Stimulated activated CD8-positive, alpha-beta memory T cell treated with anti-CD3 and anti-CD28 coated beads, Interleukin-7, amount 100 ng/mL, for 1 hour (primary cell): Measurements from ENCODE around the gene DESI2.
"Not testable (repeated sequence)": the region's sequence is repeated elsewhere in the genome, so short reads cannot be mapped to it uniquely, and the experiment has no call there.

ENCODE experiments used
- DNase-seq, 2 donors: peaks; one replicate each; pipeline ENCODE4 v3.0.0-alpha.2; 2020; ENCODE audit warnings: low read depth in 2 of 2

Gene DESI2

DNA sequence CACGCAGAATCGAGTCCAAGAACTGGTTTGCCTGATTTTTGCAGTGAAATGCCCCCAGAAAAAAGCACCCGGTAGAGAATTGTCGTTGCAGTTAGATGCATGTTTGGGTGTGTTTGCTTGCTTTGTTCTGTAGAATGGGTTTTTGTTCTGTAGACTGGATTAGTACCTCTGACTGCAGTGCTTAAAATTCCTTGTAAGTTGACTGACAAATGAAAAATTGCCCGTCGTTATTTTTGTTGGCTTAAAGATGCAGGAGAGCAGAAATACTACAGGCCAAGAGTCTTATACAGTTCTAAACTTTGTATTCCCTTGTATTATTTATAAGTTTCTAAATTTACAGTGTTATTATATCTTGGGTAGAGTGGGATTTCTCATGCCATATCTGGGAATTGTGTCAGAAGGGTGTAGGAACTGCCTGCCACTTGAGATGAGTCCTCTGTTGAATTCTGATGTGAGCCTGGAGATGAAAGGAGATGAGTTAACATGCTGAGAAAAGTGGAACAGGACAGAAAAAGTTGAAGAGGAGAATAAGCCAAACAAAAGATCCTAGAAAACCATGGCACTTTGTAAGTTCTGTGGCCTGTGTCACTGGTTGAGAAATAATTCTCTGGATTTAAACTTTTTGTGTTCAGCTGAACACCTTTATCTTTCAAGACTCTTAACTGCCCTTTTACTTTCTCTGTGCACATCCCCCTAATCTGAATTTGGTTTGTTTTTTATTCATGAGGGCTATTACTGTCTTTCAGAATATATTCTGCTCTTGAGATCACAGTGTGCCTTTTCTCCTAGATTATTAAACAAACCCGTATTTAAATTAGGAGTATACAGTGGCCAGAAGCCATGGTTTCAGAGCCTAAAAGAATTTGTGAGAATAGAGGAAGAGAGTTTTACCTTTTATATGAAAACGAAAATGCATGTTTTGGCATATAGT is 1.4 kb downstream of the DESI2 start:
- no peak for DNase-seq

DNA sequence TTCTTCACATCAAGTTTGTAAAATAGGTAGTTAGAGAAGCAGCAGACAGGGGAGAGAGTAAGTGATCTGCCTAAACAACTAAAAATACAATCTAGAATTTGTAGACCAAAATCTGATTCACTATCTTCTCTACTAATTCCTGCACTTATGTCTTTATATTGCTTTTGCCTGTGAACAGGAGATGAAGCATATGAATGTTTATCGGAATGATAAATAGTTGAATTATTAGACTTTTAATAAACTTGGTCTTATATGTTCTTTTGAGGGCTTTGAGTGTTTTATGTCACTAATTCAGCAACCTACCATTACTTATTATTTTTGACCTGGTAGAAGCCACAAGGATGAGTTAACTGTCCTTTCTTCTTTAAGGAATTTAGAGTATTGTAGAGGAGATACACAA is 2.3 kb downstream of the DESI2 start:
- DNase-seq, result no peak

DNA sequence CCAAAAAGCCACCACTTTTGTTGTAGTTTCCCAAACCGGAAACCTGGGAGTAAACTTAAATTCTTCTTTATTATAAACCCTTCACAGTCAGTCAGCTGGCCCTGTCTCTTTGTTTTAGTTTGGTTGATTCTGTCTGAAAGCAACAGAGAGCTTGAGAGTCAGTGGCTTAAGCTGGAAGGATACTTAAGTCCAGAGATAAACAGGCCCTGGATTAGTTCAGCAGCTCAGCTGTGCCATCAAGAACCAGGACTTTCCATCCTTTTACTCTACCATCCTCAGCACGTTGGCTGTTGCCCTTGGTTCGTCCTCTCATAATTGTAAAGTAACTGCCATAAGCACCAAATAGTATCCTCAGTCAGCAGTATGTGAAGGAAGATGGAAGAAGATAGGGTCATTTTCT is 4.5 kb downstream of the DESI2 start:
- no peak for DNase-seq

DNA sequence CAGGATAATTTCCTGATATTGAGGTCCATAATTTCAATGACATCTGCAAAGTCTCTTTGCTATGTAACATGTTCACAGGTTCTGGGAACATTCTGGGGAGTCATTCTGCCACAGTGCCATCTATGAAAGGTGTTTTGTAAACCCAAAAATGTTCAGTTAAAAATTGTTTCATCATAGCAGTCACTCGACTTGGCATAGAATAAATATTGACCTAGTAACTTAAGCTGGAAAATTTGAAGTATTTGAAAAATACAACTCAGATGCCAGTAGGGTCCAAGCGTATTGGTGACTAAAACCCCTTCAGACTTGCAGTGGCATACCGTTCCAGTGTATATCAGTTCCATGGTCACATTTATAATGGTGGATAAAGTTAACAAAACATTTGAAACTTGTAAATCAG is 6.8 kb downstream of the DESI2 start:
- DNase-seq, result no peak

DNA sequence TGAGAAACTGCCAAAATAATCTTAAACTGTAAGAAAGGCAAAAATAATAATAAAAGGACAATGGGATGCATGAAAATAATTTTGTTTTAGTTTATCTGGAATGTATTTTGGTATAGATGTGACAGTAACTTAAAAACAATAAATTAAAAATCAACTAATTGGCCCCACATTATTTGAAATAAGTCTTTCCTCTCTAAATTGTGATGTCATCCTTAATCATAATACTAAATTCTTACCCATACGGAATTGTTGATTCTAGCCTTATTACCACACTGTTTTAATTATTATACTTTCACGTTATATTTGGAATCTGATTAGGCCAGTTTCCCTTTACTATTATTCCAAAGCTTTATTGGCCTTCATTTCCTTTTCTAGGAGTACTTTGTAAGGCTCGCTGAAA is 7.7 kb downstream of the DESI2 start:
- DNase-seq, result no peak

DNA sequence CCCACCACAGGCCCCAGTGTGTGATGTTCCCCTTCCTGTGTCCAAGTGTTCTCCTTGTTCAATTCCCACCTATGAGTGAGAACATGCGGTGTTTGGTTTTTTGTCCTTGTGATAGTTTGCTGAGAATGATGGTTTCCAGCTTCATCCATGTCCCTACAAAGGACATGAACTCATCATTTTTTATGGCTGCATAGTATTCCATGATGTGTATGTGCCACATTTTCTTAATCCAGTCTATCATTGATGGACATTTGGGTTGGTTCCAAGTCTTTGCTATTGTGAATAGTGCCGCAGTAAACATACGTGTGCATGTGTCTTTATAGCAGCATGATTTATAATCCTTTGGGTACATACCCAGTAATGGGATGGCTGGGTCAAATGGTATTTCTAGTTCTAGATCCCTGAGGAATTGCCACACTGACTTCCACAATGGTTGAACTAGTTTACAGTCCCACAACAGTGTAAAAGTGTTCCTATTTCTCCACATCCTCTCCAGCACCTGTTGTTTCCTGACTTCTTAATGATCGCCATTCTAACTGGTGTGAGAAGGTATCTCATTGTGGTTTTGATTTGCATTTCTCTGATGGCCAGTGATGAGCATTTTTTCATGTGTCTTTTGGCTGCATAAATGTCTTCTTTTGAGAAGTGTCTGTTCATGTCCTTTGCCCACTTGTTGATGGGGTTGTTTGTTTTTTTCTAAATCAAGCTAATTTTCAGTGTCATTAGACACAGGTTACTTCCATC is 8.8 kb downstream of the DESI2 start:
- not testable (repeated sequence) for DNase-seq

DNA sequence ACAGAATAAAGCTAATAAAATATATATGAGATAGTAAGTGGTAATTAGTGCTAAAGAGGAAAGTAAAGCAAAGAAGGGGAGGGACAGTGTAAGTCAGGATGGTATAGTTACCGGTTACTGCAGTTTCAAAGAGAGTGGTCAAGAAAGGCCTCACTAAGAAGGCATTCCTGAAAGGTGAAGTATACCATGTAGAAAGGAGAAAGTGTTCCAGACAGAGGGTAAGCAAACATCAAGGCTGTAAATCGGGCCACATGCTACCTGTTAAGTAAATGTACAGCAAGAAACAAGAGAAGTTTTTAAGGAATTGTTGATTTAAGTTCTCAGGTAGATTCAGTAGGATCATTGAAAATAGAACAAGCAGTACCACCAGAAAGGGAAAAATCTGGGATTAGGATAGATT is 9.7 kb downstream of the DESI2 start:
- DNase-seq, result no peak

DNA sequence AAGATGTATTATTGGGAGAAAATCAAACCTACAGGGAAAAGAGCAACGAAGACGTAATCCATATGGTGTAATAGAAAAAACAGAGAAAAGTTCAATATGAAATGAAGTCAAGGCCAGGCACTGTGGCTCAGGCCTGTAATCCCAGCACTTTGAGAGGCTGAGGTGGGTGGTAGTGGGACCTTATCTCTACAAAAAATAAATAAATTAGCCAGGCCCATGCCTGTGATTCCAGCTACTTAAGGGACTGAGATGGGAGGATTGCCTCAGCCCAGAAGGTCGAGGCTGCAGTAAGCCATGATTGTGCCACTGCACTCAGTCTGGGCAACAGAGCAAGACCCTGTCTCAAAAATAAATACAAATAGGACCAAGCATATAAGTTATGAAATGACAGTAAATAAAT is 11.4 kb downstream of the DESI2 start:
- DNase-seq, result no peak

DNA sequence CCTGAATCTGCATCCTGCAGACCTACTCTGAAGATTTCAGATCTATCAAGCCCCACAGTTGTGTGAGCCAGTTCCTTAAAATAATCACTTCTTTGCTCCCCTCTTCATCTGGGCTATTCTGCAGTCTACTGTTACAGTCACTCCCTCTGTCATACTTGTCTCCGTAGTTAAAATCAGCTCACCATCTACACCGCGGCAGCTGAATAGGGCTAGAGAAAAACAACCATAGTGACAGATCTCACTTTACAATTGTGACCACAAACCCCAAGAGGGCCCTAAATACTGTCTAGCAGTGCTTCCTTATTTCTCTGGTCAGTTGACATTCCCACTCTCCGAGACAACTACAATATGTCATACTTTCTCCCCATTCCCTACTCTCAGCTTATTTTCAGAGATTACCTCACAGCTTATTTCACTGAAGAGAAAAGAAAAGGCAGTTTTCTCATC is 12.9 kb downstream of the DESI2 start:
- no peak for DNase-seq

DNA sequence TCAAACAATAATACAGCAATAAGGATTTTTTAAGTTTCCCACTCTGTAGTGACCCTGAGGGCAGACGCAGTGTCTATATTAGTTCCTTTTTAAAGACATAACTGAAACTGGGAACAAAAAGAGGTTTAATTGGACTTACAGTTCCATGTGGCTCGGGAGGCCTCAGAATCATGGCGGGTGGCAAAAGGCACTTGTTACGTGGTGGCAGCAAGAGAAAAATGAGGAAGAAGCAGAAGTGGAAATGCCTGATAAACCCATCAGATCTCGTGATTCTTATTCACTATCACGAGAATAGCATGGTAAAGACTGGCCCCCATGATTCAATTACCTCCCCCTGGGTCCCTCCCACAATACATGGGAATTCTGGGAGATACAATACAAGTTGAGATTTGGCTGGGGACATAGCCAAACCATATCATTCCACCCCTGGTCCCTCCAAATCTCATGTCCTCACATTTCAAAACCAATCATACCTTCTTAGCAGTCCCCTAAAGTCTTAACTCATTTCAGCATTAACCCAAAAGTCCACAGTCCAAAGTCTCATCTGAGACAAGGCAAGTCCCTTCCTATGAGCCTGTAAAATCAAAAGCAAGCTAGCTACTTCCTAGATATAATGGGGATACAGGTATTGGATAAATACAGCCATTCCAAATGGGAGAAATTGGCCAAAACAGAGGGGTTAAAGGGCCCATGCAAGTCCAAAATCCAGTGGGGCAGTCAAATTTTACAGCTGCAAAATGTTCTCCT is 13.9 kb downstream of the DESI2 start:
- DNase-seq, result not testable (repeated sequence)

DNA sequence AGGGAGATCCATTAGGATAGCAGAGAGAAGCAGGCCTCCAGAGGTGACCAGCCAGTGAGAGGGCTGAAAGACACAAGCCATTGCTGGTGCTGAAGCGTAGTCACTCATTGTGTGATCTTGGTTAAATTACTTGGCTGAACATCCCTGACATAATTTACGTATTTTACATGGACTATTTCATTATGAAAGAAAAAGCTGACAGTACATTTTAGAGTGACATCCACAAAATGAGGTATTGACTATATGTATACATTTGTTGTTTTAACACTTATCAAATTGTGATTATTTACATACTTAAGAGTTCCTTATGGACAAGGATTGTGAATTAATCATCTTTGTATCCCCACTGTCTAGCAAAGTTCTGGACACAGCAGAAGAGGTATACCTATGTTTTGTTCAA is 14.9 kb downstream of the DESI2 start:
- DNase-seq, result no peak

DNA sequence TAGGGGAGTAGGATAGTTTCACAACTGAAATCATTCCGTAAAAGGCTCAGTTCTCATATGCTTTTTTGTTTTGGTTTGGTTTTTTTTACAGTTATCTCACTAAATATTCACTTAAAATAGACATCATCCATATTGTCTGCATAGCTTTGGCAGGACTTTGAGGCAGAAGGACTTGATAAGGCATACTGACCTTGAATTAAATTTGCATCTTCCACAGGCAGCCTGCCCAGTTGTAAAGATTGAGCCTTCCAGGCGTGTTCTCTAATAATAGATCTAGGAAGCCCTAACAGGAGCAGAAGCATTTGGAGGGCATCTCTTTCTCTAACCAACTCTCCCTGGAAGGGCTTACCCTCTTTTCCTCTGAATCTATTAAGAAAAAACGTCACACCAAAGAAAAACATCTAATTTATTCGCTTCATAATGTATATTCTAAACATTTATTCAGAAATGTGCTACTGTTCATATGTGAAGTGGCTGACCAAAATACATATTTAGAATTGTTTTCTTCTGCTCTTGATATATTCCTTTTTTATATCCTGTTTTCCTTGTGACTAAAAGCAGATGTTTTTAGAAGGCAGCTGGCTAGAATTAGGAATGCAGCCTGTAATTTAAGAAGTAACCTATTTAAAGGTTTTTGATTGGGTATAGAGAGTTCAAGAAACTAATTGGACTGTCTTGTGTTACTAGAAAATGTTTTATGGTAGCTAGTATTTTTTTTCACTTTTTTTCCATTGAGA is 20.2 kb downstream of the DESI2 start:
- no peak for DNase-seq

DNA sequence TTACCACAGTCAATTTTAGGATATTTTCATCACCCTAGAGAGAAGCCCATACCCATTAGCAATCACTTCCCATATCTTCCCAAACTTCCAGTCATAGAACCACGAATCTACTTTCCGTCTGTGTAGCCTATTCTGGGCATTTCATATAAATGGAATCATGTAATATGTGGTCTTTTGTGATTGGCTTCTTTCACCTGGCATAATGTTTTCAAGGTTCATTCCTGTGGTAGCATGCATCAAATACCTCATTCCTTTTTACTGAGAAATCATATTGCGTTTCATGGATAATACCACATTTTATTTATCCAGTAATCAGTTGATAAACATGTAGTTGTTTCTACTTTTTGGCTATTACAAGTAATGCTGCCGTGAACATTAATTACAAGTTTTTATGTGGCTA is 21.5 kb downstream of the DESI2 start:
- no peak for DNase-seq

DNA sequence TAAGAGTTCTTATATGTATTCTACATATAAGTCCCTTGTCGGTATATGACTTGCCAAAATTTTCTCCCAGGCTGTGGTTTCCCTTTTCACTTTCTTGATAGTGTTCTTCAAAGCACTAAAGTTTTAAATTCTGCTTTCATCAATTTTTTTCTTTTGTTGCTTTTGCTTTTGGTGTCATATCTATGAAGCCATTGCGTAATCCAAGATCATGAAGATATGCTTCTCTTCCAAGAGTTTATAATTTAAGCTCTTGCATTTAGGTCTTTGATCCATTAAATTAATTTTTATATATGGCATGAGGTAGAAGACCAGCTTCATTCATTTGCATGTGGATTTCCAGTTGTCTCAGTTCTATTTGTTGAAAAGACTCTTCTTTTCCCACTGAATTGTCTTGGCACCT is 22.2 kb downstream of the DESI2 start:
- no peak for DNase-seq

DNA sequence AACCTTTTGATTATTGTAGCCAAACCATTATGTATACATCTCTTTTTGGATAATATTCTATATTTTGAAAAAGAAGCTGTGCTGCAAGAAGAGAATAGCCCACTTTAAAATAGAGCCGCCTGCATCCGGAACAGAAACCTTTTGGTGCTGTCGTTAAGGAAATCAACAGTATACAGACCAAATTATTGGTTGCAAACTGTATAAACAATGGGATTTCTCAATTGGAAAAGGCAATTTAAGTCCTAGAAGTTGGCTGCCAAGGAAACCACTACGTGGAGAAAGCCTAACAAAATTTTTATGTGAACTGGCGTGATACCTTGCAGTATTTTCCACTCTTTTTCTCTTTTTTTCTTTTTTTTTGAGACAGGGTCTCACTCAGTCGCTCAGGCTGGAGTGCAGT is 25.8 kb downstream of the DESI2 start:
- DNase-seq, result no peak

DNA sequence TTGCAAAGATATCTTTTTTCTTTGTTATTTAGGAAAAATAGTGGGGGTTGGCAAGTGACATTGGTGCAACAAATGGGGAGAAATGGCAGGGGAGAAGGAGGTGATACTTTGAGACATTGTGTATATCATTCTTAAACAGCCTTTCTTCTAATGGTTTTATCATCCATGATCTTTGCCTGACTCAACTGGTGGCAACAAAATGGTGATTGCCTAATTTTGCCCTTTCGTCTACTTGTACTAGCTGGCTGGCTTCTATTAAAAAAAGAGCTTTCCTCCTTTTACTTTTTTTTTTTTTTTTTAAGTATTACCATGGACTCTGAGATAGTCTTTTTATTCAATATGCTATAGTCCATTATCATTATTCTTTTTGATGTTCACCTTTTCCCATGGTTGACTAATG is 27.7 kb downstream of the DESI2 start:
- no peak for DNase-seq

DNA sequence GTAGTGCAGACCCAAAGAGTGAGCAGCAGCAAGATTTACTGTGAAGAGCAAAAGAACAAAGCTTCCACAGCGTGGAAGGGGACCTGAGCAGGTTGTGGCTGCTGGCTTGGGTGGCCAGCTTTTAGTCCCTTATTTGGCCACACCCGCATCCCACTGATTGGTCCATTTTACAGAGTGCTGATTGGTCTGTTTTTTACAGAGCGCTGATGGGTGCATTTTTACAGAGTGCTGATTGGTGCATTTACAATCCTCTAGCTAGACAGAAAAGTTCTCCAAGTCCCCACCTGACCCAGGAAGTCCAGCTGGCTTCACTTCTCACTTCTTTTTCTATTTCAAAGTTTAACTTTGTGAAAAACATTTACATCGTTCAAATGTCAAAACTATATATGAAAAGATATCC is 29.2 kb downstream of the DESI2 start:
- not testable (repeated sequence) for DNase-seq

DNA sequence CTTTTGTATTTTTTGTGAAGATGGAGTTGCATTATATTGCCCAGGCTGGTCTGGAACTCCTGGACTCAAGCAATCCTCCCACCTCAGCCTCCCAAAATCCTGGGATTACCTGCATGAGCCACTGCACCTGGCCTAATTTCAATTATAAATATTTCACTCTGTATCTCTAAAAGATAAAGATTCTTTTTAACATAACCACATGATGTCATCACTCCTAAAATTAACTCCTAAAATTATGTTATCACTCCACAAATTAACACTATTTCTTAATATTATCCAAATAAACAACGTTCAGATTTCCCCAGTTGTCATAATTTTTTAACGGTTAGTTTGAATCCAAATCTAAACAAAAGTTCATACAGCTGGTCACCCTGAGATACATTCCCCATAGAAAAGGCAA is 43.0 kb downstream of the DESI2 start:
- no peak for DNase-seq

DNA sequence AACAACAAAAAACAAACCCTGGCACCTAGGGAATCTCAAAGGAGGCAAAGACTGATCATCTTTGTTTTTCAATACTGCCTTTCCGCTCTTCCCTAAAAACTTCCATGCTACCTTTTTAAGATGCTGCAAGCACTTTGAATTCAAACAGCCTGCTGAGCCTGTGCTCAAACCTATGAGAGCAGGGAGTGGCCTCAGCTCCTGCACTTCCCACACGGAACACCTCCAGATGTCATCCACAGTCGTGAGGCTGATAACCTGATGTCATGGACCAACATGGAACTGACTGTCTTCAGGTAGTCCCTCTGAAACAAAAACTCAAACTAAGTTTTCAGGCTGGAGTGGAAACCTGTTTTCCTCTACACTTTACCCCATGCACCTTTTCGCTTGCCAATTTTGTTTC is 46.8 kb downstream of the DESI2 start:
- DNase-seq, result no peak

DNA sequence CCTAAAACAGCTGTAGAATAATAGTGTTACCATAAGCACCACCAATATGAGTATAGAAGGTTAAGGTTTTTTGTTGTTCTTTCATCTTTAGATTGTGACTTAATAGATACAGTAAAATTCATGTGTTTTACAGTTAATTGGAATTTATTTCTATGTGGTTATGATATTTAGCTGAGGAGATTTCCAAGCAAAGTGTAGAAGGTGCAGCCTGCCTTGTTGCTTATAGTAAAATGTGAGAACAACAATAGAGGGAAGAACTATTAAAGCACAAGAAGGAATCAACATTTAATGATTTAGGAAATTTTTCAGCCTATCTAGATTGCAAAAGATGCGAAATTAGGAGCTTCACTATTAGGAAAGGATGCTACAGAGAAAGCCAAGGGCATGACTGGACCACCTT is 47.9 kb downstream of the DESI2 start:
- DNase-seq, result no peak

DNA sequence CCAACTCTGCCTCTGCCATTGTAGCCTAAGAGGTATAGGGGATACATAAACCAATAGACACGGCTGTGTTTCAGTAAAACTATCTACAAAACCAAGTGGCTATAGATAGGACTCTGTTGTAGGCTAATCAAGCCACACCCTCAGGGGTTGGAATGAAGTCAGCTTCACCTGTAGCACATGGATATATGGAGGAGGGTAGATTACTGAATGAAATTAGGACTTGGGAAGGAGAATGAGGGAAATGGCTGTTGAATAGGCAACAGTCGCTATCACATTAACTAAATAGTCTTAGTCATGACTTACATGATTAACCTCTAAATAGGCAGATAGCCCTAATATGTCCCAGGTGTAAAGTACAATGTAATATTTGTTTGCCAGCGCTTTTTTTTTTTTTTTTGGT is 49.7 kb downstream of the DESI2 start:
- no peak for DNase-seq

DNA sequence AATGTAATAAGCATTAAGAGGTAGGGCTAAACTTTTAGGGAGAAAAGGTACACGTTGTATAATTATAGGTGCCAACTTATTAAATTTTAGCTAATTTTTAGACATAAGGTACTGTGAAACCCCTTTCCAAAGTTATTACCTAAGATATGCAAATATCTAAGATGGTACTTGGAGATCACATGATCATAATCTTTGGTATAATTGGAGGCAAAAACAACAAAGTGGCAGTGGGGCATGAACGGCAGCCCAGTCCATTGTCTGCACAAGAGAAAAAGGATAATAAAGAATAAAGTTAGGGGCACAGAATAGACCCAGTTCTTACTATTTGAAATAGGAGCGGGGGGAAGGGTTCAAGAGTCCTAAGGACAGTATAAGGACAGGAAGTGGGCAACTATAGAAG is 51.2 kb downstream of the DESI2 start:
- DNase-seq, result no peak
